ENCODE results near the gene TOGARAM2.

The TOGARAM2 gene

DNA sequence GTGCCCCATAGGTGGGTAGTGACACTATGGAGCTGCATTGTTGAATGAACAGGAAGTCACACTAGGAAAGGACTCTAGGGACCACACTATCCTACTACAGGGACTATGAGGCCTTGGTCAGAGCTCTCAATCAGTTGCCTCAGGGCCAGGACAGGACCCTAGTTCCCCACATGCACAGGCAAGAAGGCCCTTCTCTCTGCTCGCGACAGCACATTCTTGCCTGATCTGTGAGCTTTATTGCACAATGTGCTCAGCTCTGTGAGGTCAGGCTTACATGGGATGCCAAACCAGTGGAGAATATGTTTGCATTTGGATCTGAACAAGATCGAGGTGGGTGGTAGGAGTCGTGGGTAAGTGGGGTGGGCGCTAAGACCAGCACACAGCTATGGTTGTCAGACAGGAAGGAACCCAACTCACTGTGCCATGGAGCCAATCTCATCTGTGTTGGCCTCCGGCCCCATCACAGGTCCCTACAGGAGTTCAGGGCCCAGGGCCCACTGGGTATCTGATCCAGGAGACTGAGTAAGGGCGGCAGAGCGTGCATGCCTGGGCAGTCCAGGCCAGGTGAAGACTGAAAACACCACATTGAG, 85.3 kb downstream of the TOGARAM2 start:
- Histone ChIP-seq H3K27me3 (ENCODE audit: control insufficient read depth, insufficient read depth, low read length) (no peaks in the 10 kb centered on the region), H3K4me3 (ENCODE audit: low read depth, low read length) (no peak overlapping the region), H3K9me3 (ENCODE audit: control insufficient read depth, insufficient read depth, low read length) (no peaks in the 10 kb centered on the region), H3K4me1 (ENCODE audit: control insufficient read depth, insufficient read depth, low read length) (peaks cover 13% of the 10 kb centered on the region), H3K36me3 (ENCODE audit: control insufficient read depth, insufficient read depth, low read length) (no peaks in the 10 kb centered on the region), H3K27ac (ENCODE audit: low read depth, low read length) (no peak overlapping the region), H3K9ac (ENCODE audit: low read depth, low read length) (no peak overlapping the region)

DNA sequence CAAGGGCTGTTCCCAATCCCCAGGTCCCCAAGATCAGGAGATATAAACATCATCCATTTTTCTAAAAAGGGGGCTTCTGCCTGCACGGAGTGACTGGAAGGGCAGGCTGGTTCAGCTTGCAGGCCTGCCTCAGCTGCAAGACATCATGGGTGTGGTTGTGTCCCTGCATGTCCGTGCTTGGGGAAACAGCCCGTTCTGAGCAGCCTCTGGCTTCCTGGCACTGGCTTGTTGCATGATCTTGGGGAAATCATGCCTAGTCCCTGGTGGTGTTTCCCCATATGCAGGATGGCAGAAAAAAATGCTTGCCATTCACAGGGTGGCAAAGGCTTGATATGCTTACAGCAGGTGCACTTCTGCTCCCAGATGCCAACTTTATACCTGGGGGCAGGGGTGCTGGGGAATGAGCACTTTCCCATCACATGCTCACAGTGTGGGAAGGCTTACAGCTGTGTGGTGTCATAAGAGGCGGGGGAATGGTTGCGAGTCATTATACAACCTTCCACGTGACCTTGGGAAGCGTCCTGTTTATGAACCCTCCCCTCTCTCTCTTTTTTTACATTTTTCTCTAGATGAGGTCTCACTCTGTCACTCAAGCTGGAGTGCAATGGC, 86.0 kb downstream of the TOGARAM2 start:
- Histone ChIP-seq H3K27ac (ENCODE audit: low read depth, low read length) (no peak overlapping the region), H3K4me1 (ENCODE audit: control insufficient read depth, insufficient read depth, low read length) (peaks cover 13% of the 10 kb centered on the region), H3K9ac (ENCODE audit: low read depth, low read length) (no peak overlapping the region), H3K36me3 (ENCODE audit: control insufficient read depth, insufficient read depth, low read length) (no peaks in the 10 kb centered on the region), H3K9me3 (ENCODE audit: control insufficient read depth, insufficient read depth, low read length) (no peaks in the 10 kb centered on the region), H3K4me3 (ENCODE audit: low read depth, low read length) (no peak overlapping the region), H3K27me3 (ENCODE audit: control insufficient read depth, insufficient read depth, low read length) (no peaks in the 10 kb centered on the region)

DNA sequence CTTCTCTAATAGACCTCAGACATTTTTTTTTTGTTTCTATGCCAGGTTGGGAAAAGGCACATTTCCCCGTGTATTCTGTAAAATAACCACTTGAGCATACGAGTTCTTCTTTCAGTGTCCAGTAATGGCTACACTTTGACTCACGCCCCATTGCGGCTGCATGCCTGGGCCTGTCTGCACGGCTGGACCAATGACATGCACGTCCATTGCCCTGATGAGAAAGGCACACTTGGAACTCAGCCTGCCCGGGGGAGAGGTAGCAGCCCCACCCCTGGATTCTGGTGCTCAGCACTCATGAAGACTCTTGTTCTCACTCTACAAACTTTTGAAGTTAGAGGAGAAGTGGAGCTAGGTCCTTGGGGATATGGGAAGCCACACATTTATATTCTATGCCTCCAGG, 87.4 kb downstream of the TOGARAM2 start:
- H3K4me1 ChIP-seq (ENCODE audit: control insufficient read depth, insufficient read depth, low read length), result peaks cover 12% of the 10 kb centered on the region
- no peaks in the 10 kb centered on the region for H3K9me3 ChIP-seq (ENCODE audit: control insufficient read depth, insufficient read depth, low read length)
- no peak overlapping the region for H3K27ac ChIP-seq (ENCODE audit: low read depth, low read length)
- no peak overlapping the region for H3K4me3 ChIP-seq (ENCODE audit: low read depth, low read length)
- no peaks in the 10 kb centered on the region for H3K36me3 ChIP-seq (ENCODE audit: control insufficient read depth, insufficient read depth, low read length)
- H3K9ac ChIP-seq (ENCODE audit: low read depth, low read length), result no peak overlapping the region
- H3K27me3 ChIP-seq (ENCODE audit: control insufficient read depth, insufficient read depth, low read length), result no peaks in the 10 kb centered on the region

DNA sequence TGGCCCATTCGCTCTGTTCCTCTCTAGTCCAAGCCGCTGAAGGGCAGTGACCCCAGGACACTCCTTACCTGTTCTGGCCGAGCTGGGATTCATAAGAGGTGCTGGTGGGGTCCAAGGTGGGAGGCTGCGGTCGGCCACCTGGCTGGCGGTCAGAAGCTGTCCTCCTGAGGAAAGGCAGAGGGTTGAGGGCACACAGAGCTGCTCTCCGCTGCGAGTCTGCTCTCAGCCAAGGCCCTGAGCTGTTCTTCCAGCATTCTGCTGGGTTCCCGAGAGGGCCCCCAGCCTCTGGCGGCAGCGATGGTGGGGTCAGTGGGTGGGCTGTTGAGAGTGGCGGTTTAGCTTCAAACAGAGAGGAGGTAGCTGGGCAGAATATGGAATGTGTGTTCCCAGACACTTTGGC, 89.4 kb downstream of the TOGARAM2 start:
- no peaks in the 10 kb centered on the region; the same call in 1 of the 2 replicates for H3K4me1 ChIP-seq (ENCODE audit: control insufficient read depth, insufficient read depth, low read length)
- H3K4me3 ChIP-seq (ENCODE audit: low read depth, low read length), result no peak overlapping the region
- H3K36me3 ChIP-seq (ENCODE audit: control insufficient read depth, insufficient read depth, low read length), result no peaks in the 10 kb centered on the region
- H3K9ac ChIP-seq (ENCODE audit: low read depth, low read length), result no peak overlapping the region
- H3K27ac ChIP-seq (ENCODE audit: low read depth, low read length), result no peak overlapping the region
- H3K27me3 ChIP-seq (ENCODE audit: control insufficient read depth, insufficient read depth, low read length), result no peaks in the 10 kb centered on the region
- H3K9me3 ChIP-seq (ENCODE audit: control insufficient read depth, insufficient read depth, low read length), result no peaks in the 10 kb centered on the region

DNA sequence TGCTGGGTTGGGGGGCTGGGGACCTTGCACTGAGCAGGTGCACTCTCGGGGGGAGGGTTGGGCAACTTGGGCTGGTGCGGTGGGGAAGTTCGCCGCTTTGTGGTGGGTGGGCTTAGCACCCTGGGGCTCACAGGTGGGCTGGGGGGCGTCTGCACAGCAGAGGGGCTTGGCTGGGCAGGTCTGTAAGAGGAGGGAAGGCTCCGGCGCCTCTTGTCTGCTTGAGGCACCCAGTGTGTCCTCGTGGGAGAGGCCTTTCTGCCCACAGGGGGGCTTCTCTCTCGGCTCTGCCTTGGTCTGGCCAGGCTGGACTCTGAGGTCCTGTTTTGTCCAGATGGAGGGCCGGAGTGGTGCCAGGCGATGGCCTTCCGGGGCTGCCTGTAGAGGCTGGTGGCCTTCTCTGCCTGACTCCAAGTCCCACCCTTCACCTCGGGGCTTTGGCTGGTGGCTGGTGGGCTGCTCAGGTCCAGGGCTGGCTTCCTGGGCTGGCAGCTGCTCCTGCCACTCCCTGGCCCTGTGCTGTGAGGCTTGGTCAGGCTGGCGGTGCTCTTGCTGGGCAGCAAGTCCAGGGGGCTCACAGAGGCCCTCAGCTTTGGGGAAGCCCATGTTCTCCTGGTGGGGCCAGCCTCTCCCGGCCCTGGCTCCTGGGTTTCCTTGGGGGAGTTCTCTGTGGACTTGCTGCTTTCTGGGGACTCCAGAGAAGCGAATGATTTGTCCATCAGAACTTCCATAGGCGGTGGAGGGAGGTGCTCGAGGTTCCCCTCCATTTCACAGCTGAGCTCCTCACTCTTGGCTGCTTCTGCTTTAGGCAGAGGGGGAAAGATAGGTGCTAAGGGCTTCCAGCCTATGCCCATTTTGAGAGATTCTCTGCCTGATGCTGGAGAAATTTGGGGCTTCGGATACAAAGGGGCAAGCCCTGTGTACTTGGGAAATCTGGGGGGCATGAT, 90.2 kb downstream of the TOGARAM2 start:
- Histone ChIP-seq H3K4me3 (ENCODE audit: low read depth, low read length) (no peak overlapping the region), H3K9me3 (ENCODE audit: control insufficient read depth, insufficient read depth, low read length) (no peaks in the 10 kb centered on the region), H3K27me3 (ENCODE audit: control insufficient read depth, insufficient read depth, low read length) (no peaks in the 10 kb centered on the region), H3K9ac (ENCODE audit: low read depth, low read length) (no peak overlapping the region), H3K36me3 (ENCODE audit: control insufficient read depth, insufficient read depth, low read length) (no peaks in the 10 kb centered on the region), H3K27ac (ENCODE audit: low read depth, low read length) (no peak overlapping the region), H3K4me1 (ENCODE audit: control insufficient read depth, insufficient read depth, low read length) (no peaks in the 10 kb centered on the region)

DNA sequence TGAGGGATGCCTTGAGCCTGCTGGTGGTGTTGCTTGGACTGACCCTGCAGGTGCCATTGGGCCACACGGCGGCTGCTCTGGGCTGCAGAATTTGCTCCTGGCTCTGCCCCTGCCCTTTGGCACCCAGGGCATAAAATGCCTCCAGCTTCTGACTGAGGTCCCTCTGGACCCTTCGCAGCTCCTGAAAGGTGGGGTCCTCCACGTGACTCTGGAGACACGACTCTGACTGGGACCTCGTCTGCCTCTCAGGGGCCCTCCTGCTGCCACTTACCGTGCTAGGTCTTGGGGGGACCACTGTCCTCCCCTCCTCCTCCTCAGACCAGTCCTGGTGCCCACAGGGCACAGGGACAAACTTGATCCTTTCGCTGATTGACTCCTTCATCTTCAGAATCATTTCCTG, 91.2 kb downstream of the TOGARAM2 start:
- no peaks in the 10 kb centered on the region for H3K4me1 ChIP-seq (ENCODE audit: control insufficient read depth, insufficient read depth, low read length)
- no peak overlapping the region for H3K9ac ChIP-seq (ENCODE audit: low read depth, low read length)
- H3K27ac ChIP-seq (ENCODE audit: low read depth, low read length), result no peak overlapping the region
- H3K27me3 ChIP-seq (ENCODE audit: control insufficient read depth, insufficient read depth, low read length), result no peaks in the 10 kb centered on the region
- H3K36me3 ChIP-seq (ENCODE audit: control insufficient read depth, insufficient read depth, low read length), result no peaks in the 10 kb centered on the region
- no peak overlapping the region for H3K4me3 ChIP-seq (ENCODE audit: low read depth, low read length)
- H3K9me3 ChIP-seq (ENCODE audit: control insufficient read depth, insufficient read depth, low read length), result no peaks in the 10 kb centered on the region

DNA sequence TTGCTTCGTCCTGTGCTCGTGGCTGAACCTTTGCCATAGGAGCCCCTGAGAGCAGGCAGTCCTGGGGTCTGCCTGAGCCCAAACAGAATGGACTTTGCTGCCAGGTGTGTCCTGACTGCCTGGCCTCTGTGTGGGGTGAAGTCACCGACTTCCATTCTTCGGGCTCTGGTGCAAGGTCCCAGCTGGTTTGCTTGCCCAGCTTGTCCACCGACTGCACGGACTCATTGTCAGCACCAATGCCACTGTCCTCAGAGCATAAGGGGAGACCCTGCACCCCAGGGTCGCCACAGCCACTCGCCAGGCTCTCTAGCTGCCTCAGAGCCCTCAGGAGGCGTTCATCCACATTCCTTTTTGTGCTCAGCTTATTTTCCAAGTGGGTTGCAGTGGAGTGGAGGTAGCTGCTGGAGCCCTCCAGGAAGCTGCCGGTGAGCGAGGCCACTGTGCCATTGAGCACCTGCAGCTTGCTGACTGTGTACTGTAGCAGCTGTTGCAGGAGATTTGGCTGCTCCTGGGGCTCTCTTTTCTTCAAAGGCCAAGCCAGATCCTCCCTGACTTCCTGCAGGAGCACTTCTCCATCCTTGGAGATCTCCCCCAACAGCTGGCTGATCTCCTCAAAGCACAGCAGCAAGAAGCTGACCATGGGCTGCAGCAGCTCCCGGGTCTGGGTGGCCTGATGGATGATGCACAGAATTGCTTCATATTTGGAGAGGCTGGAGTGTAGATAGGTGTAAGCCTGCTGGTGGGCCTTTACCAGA, 92.0 kb downstream of the TOGARAM2 start:
- Histone ChIP-seq H3K4me3 (ENCODE audit: low read depth, low read length) (no peak overlapping the region), H3K27me3 (ENCODE audit: control insufficient read depth, insufficient read depth, low read length) (no peaks in the 10 kb centered on the region), H3K36me3 (ENCODE audit: control insufficient read depth, insufficient read depth, low read length) (no peaks in the 10 kb centered on the region), H3K27ac (ENCODE audit: low read depth, low read length) (no peak overlapping the region), H3K9ac (ENCODE audit: low read depth, low read length) (no peak overlapping the region), H3K4me1 (ENCODE audit: control insufficient read depth, insufficient read depth, low read length) (no peaks in the 10 kb centered on the region), H3K9me3 (ENCODE audit: control insufficient read depth, insufficient read depth, low read length) (no peaks in the 10 kb centered on the region)

DNA sequence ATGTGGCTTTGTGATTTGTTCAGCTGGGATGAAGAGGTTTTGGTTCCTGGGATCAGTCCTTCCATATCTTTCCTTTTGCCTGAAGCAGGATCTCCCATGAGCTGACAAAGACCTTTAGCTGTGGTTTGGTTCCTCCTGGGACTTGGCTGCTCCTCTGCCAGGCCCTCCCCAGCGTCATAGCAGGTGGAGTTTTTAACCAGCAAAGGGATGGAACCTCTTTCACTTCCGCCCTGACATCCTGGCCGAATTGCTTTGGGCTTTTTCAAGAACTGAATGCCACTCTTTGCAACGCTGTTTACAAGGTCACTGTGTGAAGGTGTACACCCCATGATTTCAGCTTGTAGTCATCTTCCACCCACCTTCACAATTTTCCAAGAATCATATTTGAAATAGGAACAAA, 92.8 kb downstream of the TOGARAM2 start:
- no peak overlapping the region for H3K4me3 ChIP-seq (ENCODE audit: low read depth, low read length)
- H3K9me3 ChIP-seq (ENCODE audit: control insufficient read depth, insufficient read depth, low read length), result no peaks in the 10 kb centered on the region
- H3K9ac ChIP-seq (ENCODE audit: low read depth, low read length), result no peak overlapping the region
- no peaks in the 10 kb centered on the region for H3K4me1 ChIP-seq (ENCODE audit: control insufficient read depth, insufficient read depth, low read length)
- H3K27ac ChIP-seq (ENCODE audit: low read depth, low read length), result no peak overlapping the region
- no peaks in the 10 kb centered on the region for H3K27me3 ChIP-seq (ENCODE audit: control insufficient read depth, insufficient read depth, low read length)
- no peaks in the 10 kb centered on the region for H3K36me3 ChIP-seq (ENCODE audit: control insufficient read depth, insufficient read depth, low read length)

DNA sequence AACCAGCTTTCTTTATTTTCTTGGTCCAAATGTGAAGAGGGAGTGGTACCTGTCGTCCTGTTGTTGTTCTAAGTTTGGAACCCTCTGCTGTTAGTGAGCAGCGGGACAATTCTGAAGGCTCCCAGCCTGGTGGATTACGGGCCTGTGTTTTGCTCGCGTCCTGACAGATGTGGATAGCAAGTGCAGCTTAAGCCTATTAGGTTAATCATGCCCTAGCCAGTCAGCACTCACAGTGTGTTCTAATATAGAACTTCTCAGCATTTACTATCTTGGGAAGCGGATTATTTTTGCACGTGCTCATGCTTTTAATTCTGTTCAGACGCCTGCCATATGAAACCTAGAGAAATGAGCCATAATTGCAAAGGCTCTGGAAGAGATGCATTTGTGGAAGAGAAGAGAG, 93.3 kb downstream of the TOGARAM2 start, which contains the start of gene PCARE:
Gene PCARE, minus strand, starts transcription at position 113 of the 400 bp plus-strand sequence. CDS start 262 bp downstream, outside the sequence.
- Histone ChIP-seq H3K27me3 (ENCODE audit: control insufficient read depth, insufficient read depth, low read length) (no peaks in the 10 kb centered on the region), H3K4me1 (ENCODE audit: control insufficient read depth, insufficient read depth, low read length) (no peaks in the 10 kb centered on the region), H3K9me3 (ENCODE audit: control insufficient read depth, insufficient read depth, low read length) (no peaks in the 10 kb centered on the region), H3K4me3 (ENCODE audit: low read depth, low read length) (no peak within 1 kb of the TSS), H3K36me3 (ENCODE audit: control insufficient read depth, insufficient read depth, low read length) (no peaks in the 10 kb centered on the region), H3K27ac (ENCODE audit: low read depth, low read length) (no peak within 1 kb of the TSS), H3K9ac (ENCODE audit: low read depth, low read length) (no peak within 1 kb of the TSS)

DNA sequence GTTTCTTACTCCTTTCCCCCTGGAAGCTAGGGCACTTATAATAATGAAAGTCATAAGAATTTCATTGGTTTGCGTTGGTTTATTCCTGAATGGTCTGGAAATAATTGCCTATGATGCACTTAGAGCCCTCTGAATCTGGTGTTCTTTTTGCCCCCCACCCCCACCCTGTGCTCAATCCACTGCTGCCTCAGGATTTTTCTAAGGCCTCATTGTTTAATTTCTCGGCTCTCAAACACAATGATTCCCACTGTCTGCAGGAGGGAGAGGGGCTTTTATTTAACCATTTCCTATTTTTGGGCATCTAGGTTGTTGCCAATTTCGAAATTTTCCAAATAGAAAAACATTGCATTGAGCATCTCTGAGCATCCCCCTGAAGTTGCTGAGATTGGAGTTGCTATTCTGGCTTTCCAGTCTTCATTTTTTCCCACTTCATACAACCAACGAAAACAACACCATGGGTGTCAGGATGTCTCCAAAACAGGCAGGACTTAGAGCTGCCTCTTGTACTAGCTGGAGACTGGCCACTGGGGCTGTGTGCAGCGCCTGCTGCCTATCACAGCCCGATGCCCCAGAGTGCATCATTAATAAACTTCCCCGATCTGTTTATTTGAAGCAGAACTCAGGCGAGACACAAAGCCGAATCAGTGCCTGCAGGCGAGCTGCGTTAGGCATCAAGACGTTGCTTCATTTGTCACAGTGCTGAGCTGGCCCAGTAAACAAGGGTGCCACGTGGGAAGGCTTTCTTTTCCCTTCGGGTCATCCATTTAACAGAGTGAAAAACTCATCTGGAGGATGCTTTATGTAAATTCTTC, 95.0 kb downstream of the TOGARAM2 start:
- H3K27ac ChIP-seq (ENCODE audit: low read depth, low read length), result no peak overlapping the region
- peaks cover 8% of the 10 kb centered on the region for H3K9me3 ChIP-seq (ENCODE audit: control insufficient read depth, insufficient read depth, low read length)
- H3K9ac ChIP-seq (ENCODE audit: low read depth, low read length), result no peak overlapping the region
- no peaks in the 10 kb centered on the region for H3K36me3 ChIP-seq (ENCODE audit: control insufficient read depth, insufficient read depth, low read length)
- H3K27me3 ChIP-seq (ENCODE audit: control insufficient read depth, insufficient read depth, low read length), result no peaks in the 10 kb centered on the region
- H3K4me1 ChIP-seq (ENCODE audit: control insufficient read depth, insufficient read depth, low read length), result no peaks in the 10 kb centered on the region
- no peak overlapping the region for H3K4me3 ChIP-seq (ENCODE audit: low read depth, low read length)
